IPS-18a (cell line): ENCODE results near the gene EEF2KMT.
"Not testable (repeated sequence)": the region's sequence is repeated elsewhere in the genome, so short reads cannot be mapped to it uniquely, and the experiment has no call there.

Source experiments
- H3K27ac ChIP-seq: one replicate; pipeline ENCODE4 v1.5.1; 2013; ENCODE audit warnings: low read length
- H3K27me3 ChIP-seq: one replicate; pipeline ENCODE4 v1.6.1; 2013; ENCODE audit warnings: mild to moderate bottlenecking, low read length; ENCODE audit not compliant: control insufficient read depth, insufficient read depth
- H3K36me3 ChIP-seq: one replicate; pipeline ENCODE4 v1.6.1; 2013; ENCODE audit warnings: low read depth, low read length; ENCODE audit not compliant: control insufficient read depth
- H3K4me1 ChIP-seq: one replicate; pipeline ENCODE4 v1.6.1; 2013; ENCODE audit warnings: low read depth, low read length; ENCODE audit not compliant: control insufficient read depth
- H3K4me3 ChIP-seq: one replicate; pipeline ENCODE4 v1.5.1; 2013; ENCODE audit warnings: low read length
- H3K9ac ChIP-seq: one replicate; pipeline ENCODE4 v1.6.1; 2013; ENCODE audit warnings: mild to moderate bottlenecking, low read length, moderate library complexity
- H3K9me3 ChIP-seq: one replicate; pipeline ENCODE4 v1.6.1; 2013; ENCODE audit warnings: low read depth, low read length; ENCODE audit not compliant: control insufficient read depth

EEF2KMT gene

GRCh38 chr16:5108505-5109158 is 11.0 kb upstream of the EEF2KMT start:
- H3K9me3 ChIP-seq: no peaks in the 10 kb centered on the region

GRCh38 chr16:5105039-5105438 is 7.4 kb upstream of the EEF2KMT start:
- H3K4me1 ChIP-seq, H3K36me3 ChIP-seq, H3K27ac ChIP-seq, H3K27me3 ChIP-seq, H3K4me3 ChIP-seq, H3K9me3 ChIP-seq, H3K9ac ChIP-seq: not testable (repeated sequence)

More at GRCh38 chr16:5108505-5109158, 11.0 kb upstream of the EEF2KMT start:
- H3K9ac ChIP-seq: no peak overlapping the region
- no peak overlapping the region for H3K4me3 ChIP-seq
- H3K27me3 ChIP-seq: no peaks in the 10 kb centered on the region
- H3K4me1 ChIP-seq: no peaks in the 10 kb centered on the region
- no peak overlapping the region for H3K27ac ChIP-seq
- H3K36me3 ChIP-seq: no peaks in the 10 kb centered on the region

DNA sequence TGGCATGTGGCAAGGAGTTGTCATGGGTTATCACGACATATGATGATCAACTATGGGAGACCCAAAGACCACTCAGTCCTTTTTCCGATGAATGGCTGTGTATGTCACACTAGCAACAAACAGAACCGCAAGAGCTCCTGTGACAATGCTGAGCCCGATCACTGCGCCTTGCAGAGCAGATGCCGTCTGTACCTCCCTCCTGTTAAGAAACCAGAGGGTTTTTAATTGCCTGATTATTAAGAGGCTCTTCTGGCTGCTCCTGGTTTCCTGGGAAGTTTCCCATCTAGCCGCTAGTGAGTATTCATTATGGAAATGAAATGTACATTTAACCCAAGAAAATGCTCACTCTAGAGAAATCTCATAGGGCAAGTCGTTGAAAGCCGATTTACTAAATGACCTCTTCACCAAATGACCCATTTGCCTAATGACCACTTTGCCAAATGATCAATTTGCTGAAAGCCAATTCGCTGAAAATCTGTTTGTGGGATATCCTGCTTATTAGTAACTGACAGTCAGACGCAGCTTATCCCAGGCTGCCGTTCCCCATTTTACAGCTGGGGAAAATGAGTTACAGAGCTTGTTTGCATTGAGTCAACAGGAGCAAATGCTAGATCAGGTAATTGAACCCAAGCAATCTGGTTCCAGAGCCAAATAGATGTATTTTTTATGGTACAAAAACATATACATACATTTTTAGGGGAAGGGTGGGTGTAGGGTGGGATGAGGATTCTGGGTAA is 5.9 kb upstream of the EEF2KMT start:
- not testable (repeated sequence) for H3K27me3 ChIP-seq, H3K27ac ChIP-seq, H3K4me1 ChIP-seq, H3K9ac ChIP-seq, H3K4me3 ChIP-seq, H3K9me3 ChIP-seq, H3K36me3 ChIP-seq

DNA sequence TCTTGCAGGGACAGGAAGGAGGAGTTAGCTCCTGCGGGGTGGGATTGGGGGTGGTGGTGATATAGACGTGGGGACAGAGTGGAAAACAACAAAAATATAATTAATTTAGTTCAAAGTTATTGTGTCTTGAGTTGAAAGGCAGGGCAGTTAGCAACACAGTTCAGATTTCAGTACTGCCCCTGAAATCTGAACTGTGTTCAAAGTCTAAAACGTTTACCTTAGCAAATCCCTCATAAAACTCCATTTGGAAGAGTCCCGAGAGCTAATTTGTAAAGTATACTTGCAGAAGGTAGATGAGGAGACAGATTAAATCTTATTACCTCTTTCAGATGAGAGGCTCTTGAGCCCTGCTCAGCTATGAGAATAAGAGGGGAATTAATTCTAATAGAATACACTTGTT is 1.6 kb upstream of the EEF2KMT start:
- not testable (repeated sequence) for H3K27ac ChIP-seq, H3K27me3 ChIP-seq, H3K4me1 ChIP-seq, H3K36me3 ChIP-seq, H3K9me3 ChIP-seq, H3K9ac ChIP-seq
- H3K4me3 ChIP-seq: peak overlapping the region; percentile 70

DNA sequence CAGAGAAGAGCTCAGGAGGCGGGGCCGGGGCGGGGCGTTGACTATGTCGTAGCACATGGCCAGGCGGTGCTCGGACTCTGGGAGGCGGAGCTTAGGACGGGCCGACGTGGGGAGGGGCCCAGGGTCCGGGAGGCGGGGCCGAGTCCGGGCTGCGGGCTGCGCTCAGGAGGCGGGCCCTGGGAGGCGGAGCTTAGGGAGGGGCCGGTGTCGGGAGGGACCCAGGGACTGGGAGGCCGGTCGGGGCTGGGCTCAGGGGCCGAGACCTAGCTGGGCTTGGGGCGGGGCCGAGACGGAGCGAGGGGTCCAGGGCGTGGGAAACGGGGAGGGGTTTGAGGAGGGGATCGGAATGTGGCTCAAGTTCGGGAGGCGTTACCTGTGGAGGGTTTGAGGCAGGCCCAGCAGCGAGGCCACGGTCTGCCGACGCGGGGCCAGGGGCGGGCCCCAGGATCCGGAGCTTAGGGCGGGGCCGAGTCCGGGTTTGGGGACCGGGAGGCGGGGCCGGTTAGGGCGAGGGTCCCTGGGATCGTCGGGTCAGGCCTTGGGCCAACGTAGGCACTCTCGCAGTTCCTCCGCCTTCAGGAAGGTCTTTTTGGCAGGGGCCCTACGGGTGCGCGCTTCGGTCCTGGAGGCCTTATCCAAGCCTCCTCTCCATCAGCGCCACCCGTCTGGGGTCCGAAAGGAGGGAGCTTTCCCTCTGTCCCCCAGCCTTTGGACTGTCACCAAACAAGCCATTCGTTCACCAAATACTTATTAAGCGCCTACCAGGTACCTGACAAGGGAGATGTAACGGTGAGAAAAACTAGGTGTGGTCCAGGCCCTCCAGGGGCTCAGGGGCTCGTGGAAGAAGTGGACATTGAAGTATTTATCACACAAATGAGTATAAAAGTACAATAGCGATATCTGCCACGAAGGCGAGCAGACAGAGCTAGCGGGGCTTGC is 895 bp upstream of the EEF2KMT start:
- H3K4me1 ChIP-seq, H3K36me3 ChIP-seq, H3K27me3 ChIP-seq, H3K27ac ChIP-seq, H3K9me3 ChIP-seq: not testable (repeated sequence)
- Histone ChIP-seq H3K4me3 (peak overlapping the region; percentile 70), H3K9ac (peak overlapping the region; percentile 36)

DNA sequence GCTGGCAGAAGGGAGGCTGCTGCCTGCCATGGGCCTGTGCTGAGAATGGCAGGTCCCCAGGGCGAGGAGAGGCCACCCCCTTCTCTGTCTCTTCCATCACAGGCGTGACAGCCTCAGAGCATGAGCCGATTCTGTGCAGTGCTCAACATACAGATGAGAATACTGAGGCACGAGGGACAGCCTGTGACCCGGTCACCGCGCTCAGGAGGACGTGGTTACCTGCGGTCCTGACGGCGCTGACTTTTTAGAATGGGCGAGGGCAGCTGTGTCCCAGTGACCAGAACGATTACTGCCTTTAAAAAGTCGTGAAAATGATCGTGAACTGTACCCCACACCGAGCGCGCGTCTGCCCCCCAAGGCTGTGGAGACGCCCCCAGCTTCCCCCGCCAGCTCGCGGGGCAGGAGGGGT is 530 bp downstream of the EEF2KMT start:
- not testable (repeated sequence) for H3K9me3 ChIP-seq, H3K27me3 ChIP-seq, H3K36me3 ChIP-seq, H3K4me1 ChIP-seq, H3K27ac ChIP-seq
- peak overlapping the region; percentile 84 for H3K4me3 ChIP-seq
- H3K9ac ChIP-seq: peak overlapping the region; percentile 77

DNA sequence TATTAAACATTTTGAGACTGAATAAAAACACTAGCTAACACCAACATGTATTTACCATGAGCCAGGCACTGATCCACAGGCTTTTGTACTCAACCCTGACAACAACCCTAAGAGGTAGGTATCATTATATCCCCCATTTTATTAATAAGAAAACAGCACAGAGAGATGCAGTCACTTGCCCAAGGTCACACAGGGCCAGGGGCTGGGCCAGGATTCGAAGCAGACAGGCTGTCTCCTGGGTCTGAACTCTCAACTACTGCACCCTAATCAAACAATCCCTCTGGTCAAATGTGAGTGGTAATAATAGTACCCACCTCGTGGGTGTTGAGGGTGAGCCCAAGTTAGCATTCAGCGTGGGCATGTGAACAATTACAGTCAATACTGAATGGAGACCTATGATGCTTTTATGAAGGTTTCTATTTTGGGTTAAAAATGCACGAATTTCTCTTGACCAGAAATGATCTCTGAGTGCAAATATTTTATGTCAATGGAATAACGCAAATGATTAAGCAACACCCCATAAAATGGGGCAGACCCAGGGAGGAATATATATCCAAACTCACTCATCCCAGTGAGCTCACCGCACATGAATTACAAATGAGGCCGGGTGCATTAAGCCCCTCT is 1.0 kb downstream of the EEF2KMT start:
- Histone ChIP-seq H3K9ac (peak overlapping the region; percentile 77), H3K4me3 (peak overlapping the region; percentile 84)
- not testable (repeated sequence) for H3K4me1 ChIP-seq, H3K27me3 ChIP-seq, H3K9me3 ChIP-seq, H3K27ac ChIP-seq, H3K36me3 ChIP-seq

- not testable (repeated sequence) for H3K27me3 ChIP-seq, H3K9ac ChIP-seq, H3K36me3 ChIP-seq, H3K4me1 ChIP-seq, H3K9me3 ChIP-seq, H3K27ac ChIP-seq, H3K4me3 ChIP-seq
Observed at GRCh38 chr16:5095145-5095830, 2.3 kb downstream of the EEF2KMT start.

- not testable (repeated sequence) for H3K4me3 ChIP-seq, H3K9ac ChIP-seq, H3K36me3 ChIP-seq, H3K27me3 ChIP-seq, H3K4me1 ChIP-seq, H3K9me3 ChIP-seq, H3K27ac ChIP-seq
Observed at GRCh38 chr16:5093746-5094145, 3.8 kb downstream of the EEF2KMT start.

DNA sequence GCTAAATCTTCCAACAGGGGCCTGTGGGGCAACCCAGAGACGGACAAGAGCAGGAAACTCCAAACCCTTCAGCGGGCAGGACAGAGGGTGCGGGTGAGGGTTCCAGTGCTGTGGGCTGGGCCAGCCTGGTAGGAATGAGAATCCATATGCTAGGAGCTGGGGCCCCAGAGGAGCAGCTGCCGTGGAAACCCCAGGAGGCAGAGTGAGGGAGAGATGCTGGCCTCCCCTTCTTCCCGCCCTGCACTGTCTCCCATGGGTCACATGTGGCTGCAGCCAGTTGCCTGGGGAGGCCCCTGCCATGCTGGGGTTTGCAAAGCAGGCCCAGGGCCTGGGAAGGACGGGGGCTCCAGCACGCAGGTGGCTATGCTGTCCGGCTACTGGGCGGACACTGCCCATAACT is 4.5 kb downstream of the EEF2KMT start:
- H3K9me3 ChIP-seq, H3K4me3 ChIP-seq, H3K36me3 ChIP-seq, H3K9ac ChIP-seq, H3K4me1 ChIP-seq, H3K27me3 ChIP-seq, H3K27ac ChIP-seq: not testable (repeated sequence)

- not testable (repeated sequence) for H3K9me3 ChIP-seq, H3K4me1 ChIP-seq, H3K27me3 ChIP-seq, H3K9ac ChIP-seq, H3K4me3 ChIP-seq, H3K36me3 ChIP-seq, H3K27ac ChIP-seq
Observed at GRCh38 chr16:5090592-5090991, 7.0 kb downstream of the EEF2KMT start.
